Right forelimb (tissue), 1 donor: ENCODE measurements around the gene PROKR1.
"Not testable (repeated sequence)": the region's sequence is repeated elsewhere in the genome, so short reads cannot be mapped to it uniquely, and the experiment has no call there.

ENCODE experiments used
- DNase-seq: peaks from one replicate; pipeline ENCODE4 v3.0.0-alpha.2; 2018

The PROKR1 gene

DNA sequence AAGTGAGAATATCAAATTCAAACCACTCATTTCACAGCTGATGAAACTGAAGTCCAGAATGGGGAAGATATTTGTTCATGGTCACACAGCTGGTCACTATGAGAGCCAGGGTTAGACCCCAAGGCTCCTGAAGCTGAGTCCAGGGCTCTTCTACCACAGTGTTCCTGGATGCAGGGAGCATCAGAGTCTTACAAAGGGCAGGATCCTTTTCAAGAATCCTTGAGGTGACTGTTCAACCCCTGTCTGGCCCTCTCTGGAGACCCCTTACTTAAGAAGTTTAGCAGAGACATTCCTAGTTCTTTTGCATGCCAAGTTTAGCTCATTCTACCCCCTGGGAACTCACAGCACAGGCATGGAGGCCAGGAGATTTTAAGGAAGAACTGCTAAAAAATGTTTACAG, 15.7 kb downstream of the PROKR1 start:
- no peak for DNase-seq

DNA sequence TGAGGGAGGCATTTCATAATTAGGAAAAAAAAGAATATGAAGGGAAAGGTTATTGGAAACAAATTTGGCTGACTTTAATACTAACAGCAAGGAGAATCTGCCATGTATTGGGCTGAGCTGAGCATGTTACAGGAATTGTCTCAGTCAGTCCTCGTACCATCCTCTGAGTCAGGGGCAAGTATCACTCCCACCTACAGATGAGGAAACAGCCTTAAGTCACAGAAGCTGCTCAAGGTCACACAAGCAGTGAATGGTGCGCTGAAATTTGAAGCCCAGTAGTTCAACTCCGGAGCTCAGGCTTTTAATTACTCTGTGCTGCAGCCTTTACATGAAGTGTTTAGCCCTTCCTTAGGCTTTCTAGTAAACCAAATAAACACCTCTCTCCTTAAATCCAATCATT, 17.3 kb downstream of the PROKR1 start:
- DNase-seq: no peak

DNA sequence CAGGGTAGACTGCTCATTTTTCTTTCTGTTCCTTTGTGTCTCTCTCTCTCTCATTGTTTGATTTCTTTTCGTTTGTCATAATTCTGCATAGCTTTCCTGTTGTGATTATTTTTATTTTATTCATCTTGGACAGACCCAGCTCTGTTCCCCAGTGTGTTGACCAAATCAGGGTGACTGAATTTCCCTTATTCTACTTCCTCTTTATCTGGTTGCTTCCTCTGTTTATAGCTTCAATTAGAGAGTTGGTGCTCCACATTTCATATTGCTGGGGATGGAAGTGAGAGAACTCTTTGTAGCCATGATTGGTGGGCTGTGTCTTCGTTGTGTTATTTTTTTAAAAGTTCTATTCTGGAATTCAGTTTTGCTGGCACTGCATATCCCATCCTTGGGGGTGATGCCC, 19.1 kb downstream of the PROKR1 start:
- no peak for DNase-seq

DNA sequence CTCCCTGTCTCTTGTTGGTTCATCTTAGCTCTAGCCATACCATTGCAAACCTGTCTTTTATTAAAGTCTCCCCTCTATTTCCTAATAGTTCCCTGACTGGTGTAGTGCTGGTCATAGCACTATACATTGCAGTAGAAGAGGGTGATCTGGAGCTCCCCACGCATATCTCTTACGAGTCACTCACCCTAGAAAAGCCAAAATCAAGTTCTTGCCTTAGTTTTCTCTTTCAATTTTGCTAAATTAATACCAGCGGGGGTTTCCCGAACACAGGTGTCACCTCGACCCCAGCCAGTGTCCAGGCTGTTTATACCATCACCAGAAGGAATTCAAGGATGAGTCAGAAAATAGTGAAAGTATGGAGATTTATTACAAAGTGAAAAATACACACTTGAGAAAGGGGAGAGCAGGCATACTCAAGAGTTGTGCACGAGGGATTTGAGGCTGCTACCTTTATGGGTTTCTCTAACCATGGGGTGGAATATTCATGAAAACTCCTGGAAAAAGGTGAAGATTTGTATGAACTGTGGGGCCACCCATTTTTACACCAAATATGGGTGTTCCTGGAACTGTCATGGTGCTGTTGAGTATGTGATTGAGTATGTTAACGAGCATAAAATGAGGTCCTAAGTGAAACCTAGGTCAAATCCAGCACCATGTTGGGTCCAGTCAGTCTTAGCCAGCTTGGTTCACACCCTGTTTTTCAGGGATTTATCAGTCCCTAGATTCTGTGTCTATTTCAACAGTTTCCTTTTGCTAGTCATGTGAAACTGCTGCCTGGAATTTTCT, 20.2 kb downstream of the PROKR1 start:
- DNase-seq: no peak

DNA sequence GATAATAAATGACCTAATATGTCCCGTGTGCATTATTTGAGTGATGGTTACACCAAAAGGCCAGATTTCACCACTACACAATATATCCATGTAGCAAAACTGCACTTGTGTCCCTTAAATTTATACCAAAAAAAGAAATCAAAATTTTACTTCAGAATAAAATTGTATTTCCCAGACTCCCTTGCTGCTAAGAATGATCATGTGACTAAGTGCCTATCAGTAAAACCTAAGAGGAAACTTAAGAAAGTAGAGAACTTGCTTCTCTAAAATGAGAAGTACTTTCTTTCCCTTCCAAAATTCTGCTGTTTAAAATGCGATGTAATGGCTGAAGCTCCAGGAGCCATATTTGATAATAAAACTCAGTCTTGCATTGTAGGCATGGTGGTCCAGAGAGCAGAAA, 24.0 kb downstream of the PROKR1 start:
- DNase-seq: no peak

DNA sequence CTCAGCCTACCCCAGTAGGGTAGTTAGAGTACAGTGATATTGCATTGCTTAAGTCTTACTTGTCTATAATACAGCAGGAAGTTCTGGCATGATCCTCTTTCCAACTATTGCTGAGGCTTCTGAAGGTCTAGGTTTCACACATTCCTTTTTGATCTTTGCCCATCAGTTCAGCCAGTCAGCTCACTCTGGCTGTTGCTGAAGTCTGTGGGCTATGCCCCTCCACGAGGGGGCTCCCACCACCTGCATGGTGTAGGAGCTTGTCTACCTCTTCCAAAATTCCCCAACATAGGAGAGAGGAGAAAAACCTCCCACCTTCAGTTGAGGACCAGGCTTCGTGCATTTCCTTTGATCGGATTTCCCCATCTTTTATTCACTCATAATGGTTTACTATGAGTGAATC, 26.3 kb downstream of the PROKR1 start:
- DNase-seq: no peak

DNA sequence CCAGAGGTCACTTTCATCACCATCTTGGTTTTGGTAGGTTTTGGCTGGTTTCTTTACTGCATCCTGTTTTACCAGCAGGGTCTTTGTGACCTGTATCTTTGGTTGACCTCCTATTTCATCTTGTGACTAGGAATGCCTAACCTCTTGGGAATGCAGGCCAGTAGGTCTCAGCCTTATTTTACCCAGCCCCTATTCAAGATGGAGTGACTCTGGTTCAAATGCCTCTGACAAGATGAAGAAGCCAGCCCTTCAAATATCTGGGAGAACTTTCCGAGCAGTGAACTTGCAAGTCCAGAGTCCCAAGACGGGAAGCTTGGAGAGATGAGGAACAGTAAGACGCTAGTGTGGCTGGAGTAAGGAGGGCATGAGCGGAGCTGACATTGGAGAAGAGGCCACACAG, 28.6 kb downstream of the PROKR1 start:
- no peak for DNase-seq

DNA sequence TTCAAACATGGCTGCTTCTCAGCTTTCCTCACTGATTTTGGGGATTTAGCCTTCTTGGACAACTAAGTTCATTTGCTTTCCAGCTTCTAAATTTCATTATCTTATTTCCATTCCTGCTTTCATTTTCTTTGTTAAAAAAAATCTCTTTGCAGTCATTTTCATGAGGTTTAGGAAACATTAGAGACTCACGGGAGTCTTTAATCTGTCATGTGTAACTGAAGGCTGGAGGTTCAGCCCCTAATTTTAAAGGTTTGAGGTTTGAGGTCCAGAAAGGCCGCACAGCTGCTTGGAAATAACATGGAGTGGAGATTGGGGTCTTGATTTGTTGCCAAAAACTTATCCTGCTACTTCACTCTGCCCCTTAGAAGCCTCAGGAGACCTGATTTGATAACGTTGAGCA, 30.3 kb downstream of the PROKR1 start:
- no peak for DNase-seq

DNA sequence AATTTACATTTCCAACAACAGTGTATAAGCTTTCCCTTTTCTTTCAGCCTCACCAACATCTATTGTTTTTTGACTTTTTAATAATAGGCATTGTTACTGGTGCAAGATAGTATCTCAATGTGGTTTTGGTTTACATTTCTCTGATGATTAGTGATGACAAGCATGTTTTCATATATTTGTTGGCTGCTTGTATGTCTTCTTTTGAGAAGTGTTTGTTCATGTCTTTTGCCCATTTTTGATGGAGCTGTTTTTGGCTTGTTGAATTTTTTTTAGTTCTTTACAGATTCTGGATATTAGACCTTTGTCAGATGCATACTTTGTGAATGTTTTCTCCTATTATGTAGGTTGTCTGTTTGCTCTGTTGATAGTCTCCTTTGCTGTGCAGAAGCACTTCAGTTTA, 32.1 kb downstream of the PROKR1 start:
- no peak for DNase-seq

DNA sequence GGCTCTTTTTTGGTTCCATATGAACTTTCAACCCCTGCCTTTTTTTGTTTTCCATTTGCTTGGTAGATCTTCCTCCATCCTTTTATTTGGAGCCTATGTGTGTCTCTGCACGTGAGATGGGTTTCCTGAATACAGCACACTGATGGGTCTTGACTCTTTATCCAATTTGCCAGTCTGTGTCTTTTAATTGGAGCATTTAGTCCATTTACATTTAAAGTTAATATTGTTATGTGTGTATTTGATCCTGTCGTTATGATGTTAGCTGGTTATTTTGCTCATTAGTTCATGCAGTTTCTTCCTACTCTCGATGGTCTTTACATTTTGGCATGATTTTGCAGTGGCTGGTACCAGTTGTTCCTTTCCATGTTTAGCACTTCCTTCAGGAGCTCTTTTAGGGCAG, 34.5 kb downstream of the PROKR1 start:
- DNase-seq: not testable (repeated sequence)

DNA sequence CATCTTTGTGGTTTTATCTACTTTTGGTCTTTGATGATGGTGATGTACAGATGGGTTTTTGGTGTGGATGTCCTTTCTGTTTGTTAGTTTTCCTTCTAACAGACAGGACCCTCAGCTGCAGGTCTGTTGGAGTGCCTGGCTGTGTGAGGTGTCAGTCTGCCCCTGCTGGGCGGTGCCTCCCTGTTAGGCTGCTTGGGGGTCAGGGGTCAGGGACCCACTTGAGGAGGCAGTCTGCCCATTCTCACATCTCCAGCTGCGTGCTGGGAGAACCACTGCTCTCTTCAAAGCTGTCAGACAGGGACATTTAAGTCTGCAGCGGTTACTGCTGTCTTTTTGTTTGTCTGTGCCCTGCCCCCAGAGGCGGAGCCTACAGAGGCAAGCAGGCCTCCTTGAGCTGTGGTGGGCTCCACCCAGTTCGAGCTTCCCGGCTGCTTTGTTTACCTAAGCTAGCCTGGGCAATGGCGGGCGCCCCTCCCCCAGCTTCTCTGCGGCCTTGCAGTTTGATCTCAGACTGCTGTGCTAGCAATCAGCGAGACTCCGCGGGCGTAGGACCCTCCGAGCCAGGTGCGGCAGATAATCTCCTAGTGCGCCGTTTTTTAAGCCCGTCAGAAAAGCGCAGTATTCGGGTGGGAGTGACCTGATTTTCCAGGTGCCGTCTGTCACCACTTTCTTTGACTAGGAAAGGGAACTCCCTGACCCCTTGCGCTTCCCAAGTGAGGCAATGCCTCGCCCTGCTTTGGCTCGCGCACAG, 36.0 kb downstream of the PROKR1 start:
- not testable (repeated sequence) for DNase-seq

DNA sequence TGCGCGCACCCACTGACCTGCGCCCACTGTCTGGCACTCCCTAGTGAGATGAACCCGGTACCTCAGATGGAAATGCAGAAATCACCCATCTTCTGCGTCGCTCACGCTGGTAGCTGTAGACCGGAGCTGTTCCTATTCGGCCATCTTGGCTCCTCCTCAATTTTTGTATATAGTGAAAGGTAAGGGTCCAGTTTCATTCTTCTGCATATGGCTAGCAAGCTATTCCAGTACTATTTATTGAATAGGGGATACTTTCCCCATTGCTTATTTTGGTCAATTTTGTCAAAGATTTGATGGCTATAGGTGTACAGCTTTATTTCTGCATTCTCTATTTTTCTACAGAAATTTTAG, 36.5 kb downstream of the PROKR1 start:
- not testable (repeated sequence) for DNase-seq

DNA sequence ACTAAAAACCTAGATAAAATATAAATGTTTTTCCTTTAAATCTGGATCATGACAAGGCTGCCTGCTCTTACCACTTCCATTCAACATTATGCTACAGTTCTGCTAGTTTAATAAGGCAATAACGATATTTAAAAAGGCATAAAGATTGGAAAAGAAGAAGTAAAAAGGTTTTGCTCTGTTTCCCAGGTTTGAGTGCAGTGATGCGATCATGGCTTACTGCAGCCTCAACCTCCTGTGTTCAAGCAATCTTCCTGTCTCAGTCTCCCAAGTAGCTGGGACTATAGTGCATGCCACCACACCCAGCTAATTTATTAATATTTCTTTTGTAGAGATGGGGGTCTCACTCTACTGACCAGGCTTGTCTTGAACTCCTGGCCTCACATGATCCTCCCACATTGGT, 40.8 kb downstream of the PROKR1 start:
- no peak for DNase-seq

DNA sequence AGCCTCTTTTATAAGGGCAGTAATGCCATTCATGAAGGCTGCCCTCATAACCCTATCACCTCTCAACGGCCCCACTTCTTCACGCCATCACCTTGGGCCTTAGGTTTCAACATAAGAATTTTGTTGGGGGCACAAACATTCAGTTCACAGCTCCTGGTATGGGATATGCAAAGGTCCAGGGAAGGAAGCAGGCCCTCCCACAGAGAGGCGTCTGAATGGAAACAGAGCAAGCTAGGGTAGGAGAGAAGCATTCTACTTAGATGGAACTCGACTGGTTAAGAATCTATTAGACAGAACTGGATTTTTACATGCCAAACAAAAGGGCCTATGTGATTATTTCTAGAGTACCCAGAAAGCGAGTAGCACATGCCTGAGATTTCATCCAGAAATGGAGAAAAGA, 42.8 kb downstream of the PROKR1 start:
- no peak for DNase-seq

DNA sequence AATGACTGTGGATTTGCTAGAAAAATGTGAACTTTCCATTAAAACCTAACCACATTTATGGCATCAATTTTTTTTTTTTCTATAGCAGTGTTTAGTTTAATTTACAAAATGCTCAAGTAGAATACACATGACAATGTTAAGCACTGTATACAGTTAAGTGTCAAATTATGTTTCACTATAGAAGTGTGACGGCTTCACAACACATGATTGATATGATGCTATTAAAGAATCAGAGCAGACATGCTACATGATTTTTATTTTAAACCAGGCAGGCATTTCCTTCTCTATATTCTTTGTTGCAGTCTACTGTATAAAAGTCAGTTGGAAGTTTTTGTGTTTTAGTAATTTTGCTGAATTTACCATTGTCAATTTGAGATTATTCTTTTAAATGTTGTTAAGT, 43.6 kb downstream of the PROKR1 start:
- no peak for DNase-seq

DNA sequence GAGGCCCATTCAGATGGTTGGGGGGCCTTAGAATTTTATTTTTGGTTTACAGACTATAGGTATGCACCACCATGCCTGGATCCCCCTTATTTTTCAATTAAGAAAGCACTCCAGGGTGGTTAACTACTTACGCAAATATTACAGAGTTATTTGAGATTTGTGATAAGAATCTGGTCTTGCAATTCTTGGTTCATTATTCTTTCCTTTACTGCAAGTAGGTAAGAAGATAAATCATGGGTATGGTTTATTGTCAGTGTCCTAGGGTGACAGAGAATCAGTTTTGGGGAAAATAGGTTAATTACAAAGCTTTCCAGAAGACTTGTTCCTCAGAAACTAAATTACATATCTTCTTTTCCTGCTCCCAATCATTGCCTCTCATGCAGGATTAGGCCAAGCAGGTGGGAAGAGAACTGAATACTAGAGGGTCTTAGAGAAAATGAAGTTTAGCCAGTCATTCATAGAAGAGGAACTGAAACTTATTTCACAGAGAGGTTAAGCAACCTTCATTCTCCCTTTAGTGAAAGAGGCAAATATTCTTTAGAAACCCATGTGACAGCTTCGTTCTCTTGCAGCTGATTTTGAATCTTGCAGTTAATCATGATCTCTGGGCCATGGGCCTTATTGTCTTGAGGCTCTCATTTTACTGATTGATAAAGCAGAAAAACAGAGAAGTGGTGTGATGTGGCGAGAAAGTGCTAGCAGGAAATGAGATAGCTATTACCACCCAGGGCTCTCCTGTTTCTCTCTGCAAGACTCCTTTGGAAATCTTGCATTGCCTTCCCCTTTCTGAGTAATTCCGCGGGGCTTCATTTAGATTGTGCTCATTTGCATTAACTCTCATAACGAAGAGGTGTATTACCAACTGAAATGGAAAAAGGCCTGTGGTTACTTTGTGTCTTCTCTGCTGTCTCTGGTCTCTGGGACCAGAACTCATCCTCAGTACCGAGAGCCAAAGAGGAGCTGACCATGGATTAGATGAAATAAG, 46.5 kb downstream of the PROKR1 start:
- no peak for DNase-seq

DNA sequence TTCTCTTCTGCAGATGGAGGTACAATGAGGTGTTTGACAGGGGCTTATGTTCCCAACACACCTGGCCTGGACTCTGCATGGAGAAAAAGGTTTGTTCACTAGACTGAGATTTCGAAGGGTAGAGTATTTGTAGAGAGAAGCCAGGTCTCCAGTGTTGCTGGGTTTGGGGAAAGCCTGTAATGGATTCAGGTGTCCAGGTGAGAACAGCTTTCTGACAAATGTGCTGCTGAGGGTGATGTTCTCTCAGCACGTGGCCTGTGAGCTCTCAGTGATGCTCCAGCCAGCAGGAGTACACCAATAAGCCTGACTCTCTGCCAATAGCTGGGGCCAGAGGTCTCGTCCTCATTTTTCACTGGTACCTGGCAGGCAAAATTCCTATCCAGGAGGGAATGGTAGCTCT, 47.5 kb downstream of the PROKR1 start:
- DNase-seq: no peak

DNA sequence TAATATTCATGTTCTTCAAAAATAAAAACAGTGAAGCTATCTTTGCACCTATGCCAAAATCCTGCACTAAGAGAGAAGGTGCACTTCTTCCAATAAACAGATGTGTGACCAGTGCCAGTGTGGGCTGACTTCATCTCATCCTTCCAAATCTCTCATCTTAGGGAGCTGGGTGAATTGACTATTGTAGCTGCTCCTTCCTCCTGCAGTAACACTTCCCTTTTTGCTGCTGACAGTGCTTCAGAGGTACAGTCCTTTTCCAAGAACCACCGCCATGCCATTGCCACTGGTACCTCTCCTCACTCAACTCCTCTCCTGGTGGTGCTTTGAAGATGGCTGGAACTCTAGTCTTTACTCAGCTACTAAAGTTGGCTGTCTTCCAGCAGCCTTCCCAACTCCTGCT, 49.1 kb downstream of the PROKR1 start:
- no peak for DNase-seq

DNA sequence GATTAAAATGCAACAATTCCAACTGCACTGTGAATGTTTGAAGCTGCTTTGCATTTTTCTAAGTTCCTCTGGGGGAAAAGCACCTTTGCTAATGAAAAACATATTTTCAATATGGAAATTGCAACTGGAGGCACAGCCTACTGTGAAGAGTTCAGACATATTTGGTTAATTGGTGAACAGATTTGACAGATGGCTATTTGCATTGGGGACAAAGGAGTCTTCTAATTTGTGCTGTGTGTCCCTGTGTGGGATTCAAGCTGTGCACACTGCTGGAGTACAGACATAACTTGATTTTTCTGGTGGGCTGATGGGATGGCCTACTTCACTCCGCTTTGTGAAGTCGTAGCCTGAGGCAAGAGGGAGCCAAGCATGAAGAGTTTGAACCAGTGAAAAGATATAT, 50.6 kb downstream of the PROKR1 start:
- no peak for DNase-seq

DNA sequence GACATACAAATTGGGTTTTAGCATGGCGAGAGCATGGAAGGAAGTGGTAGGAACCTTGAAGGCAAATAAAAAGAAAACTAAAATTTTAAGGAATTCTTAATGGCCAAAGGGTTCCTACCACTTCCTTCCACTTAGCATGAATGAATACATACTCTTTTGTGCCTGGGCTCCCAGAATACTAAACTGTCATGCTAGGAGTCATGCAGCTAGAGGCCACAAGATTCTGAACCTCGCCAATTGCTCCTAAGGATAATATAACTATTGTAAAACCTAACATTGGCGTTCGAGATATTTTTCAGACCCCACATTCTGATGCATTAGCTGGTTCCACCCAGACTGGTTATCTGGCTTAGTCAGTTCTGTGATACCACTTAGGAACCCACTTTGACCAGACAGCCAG, 52.6 kb downstream of the PROKR1 start:
- DNase-seq: no peak

DNA sequence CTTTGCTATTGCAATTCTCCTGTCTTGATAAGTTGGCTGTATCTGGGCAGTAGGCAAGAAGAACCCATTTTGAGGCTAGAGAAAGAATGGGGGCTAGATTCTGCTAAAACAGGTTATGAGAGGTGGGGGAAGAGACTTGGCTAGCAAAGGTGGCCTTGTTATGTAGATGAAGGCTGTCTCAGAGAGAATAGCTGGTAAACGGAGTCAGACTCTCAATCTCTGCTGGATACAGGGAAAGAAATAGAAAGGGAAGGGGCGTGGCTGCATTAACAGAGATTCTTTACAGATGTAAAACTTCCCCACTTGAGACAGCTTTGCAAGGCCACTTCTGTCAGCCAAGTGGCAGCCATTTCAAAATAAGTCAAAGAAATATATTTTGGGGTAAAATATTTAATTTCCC, 53.2 kb downstream of the PROKR1 start:
- no peak for DNase-seq

DNA sequence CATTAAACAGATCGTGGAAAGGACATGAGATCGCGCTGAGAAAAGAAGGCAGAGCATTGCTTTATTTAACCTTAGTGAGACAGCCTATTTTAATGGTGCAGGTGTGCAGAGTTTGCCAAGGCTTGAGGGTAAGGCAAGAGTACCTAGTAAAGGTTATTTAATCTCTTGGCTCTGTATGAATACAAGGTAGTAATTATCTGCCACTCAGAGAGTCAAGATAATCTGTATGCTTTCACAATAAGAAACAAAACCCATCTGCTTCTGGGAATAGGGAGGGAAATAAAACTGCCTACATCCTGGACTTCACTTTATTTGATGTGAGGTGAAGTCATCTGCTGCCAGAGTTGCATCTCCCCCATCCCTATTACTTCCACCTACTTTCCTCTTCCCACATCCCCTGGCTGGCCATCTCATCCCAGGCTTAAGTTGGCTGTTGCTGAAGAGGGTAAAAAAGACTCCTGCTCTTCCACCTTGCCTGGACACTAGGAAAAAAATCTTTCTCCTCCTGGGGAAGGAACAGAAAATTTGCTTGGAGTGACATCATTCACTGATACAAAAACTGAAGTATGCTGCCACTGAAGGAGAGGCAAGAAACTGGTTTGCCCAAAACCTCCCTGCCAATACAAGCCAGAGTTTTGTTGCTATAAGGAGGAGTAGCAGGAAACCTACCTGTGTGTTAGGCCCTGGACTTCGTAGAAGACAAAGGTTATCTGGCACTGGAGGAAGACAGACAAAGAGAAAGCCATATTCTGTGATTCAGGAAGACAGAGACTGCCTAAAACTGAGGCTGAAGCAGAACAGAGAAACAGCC, 55.4 kb downstream of the PROKR1 start:
- no peak for DNase-seq

DNA sequence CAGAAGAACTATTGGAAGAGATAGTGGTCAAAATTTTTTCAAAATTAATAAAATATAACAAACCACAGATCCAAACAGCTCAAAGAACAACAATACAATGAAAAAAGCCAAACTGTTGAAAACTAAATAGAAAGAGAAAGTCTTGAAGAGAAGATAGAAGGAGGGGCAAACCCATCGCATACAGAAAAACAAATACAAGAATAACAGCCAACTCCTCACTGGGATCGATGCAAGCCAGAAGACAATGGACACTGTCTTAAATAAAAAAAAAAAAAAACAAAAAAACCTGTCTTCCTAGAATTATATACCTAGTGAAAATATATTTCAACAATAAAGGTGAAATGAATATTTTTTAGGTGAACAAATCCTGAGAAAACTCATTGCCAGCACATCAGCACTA, 57.2 kb downstream of the PROKR1 start:
- DNase-seq: no peak
